SK-N-SH (cell line): Measurements from ENCODE around the gene GJD4. TPM values are rescaled to one million over a fixed set of nuclear protein-coding genes. Genes with fewer than 3 reads are reported as not detected.

Experiments
- CTCF ChIA-PET: fragments of 300-600, 350-600 bp; formaldehyde crosslinking; extraction: SDS; loops from one replicate; lab custom pipeline; 2021; lab: Yijun Ruan, JAX
- POLR2A ChIA-PET: fragments of 350-600 bp; sonication (Branson Sonifier 250); formaldehyde crosslinking; extraction: SDS; loops from one replicate; lab custom pipeline; 2020; ENCODE audit warnings: antibody characterized with exemption, inconsistent platforms; lab: Yijun Ruan, JAX
- DNase-seq: peaks from one replicate; pipeline ENCODE4 v3.0.0; 2012
- H2AFZ ChIP-seq: fragments of 200-600 bp; sonication (generic); 2 replicates; pipeline ENCODE4 v1.8.1; 2016; ENCODE audit warnings: antibody characterized with exemption, mild to moderate bottlenecking, low read depth
- H3F3A ChIP-seq: fragments of 200-600 bp; sonication (generic); replicated peaks from 2 replicates; pipeline ENCODE3; 2016; ENCODE audit warnings: antibody characterized with exemption, mild to moderate bottlenecking; ENCODE audit not compliant: insufficient read depth
- H3K27ac ChIP-seq, 2 experiments: fragments of 200-500 bp in 1 of 2; fragments of 200-600 bp in 1 of 2; sonication (Bioruptor generic) in 1 of 2; sonication (generic), shearing (Covaris generic) in 1 of 2; 2 replicates each; pipeline versions ENCODE4 v1.5.1 to v1.6.1; 2014 to 2016; ENCODE audit warnings: low read depth in 2 of 2, inconsistent platforms in 1 of 2, low read length in 1 of 2, mild to moderate bottlenecking in 1 of 2, mixed read lengths in 1 of 2
- H3K27me3 ChIP-seq: fragments of 200-600 bp; sonication (generic), shearing (Covaris generic); 2 replicates; pipeline ENCODE4 v1.6.1; 2016; ENCODE audit warnings: mixed run types; ENCODE audit not compliant: insufficient read depth
- H3K36me3 ChIP-seq, 2 experiments: fragments of 200-500 bp in 1 of 2; fragments of 200-600 bp in 1 of 2; sonication (Bioruptor generic) in 1 of 2; sonication (generic) in 1 of 2; replicated peaks in 1 of 2; 2 replicates each; pipeline versions ENCODE3 to v1.5.1; 2014 to 2016; ENCODE audit warnings: low read length in 1 of 2, mild to moderate bottlenecking in 1 of 2; ENCODE audit not compliant: insufficient read depth in 2 of 2, control insufficient read depth in 1 of 2
- H3K4me1 ChIP-seq, 2 experiments: fragments of 200-500 bp in 1 of 2; fragments of 200-600 bp in 1 of 2; sonication (Bioruptor generic) in 1 of 2; sonication (generic), shearing (Covaris generic) in 1 of 2; 2 replicates each; pipeline versions ENCODE4 v1.5.1 to v1.6.1; 2014 to 2016; ENCODE audit warnings: low read depth in 1 of 2, low read length in 1 of 2, mixed run types in 1 of 2; ENCODE audit not compliant: insufficient read depth in 2 of 2, control insufficient read depth in 1 of 2
- H3K4me2 ChIP-seq: fragments of 200-600 bp; sonication (generic), shearing (Covaris generic); 2 replicates; pipeline ENCODE4 v1.6.1; 2017; ENCODE audit warnings: mixed run types
- H3K4me3 ChIP-seq, 2 experiments: fragments of 200-500 bp in 1 of 2; fragments of 200-600 bp in 1 of 2; sonication (Bioruptor generic) in 1 of 2; sonication (generic), shearing (Covaris generic) in 1 of 2; 2 replicates each; pipeline versions ENCODE4 v1.5.1 to v1.8.1; 2014 to 2016; ENCODE audit warnings: low read depth in 2 of 2, inconsistent platforms in 1 of 2, low read length in 1 of 2, mild to moderate bottlenecking in 1 of 2, mixed read lengths in 1 of 2, moderate library complexity in 1 of 2
- H3K79me2 ChIP-seq: fragments of 200-600 bp; sonication (generic); 2 replicates; pipeline ENCODE4 v1.8.1; 2017; ENCODE audit warnings: mild to moderate bottlenecking; ENCODE audit not compliant: insufficient read depth
- H3K9ac ChIP-seq: fragments of 200-600 bp; sonication (generic); 2 replicates; pipeline ENCODE4 v1.6.1; 2017; ENCODE audit warnings: mixed run types
- H3K9me2 ChIP-seq: fragments of 200-600 bp; sonication (generic); 2 replicates; pipeline ENCODE4 v1.6.1; 2017; ENCODE audit warnings: mixed run types
- H3K9me3 ChIP-seq: fragments of 200-600 bp; sonication (generic); 2 replicates; pipeline ENCODE4 v1.6.1; 2017; ENCODE audit warnings: mixed run types, mild to moderate bottlenecking, moderate library complexity
- H4K20me1 ChIP-seq: fragments of 200-600 bp; sonication (generic); 2 replicates; pipeline ENCODE4 v1.6.1; 2017; ENCODE audit warnings: mild to moderate bottlenecking, mixed run types; ENCODE audit not compliant: insufficient read depth
- FOSL2 ChIP-seq: IDR thresholded peaks from 2 replicates; pipeline ENCODE4 v1.4.0; 2012; ENCODE audit warnings: low read depth, mild to moderate bottlenecking, moderate library complexity, borderline replicate concordance
- GATA2 ChIP-seq: sonication (generic); formaldehyde crosslinking; IDR thresholded peaks from 2 replicates; pipeline ENCODE4 v1.5.0; 2020; ENCODE audit warnings: mild to moderate bottlenecking, missing genetic modification reagents
- JUND ChIP-seq: IDR thresholded peaks from 2 replicates; pipeline ENCODE4 v1.4.0; 2012
- MEF2A ChIP-seq: IDR thresholded peaks from 2 replicates; pipeline ENCODE4 v1.4.0; 2012; ENCODE audit warnings: low read depth, borderline replicate concordance
- NFIC ChIP-seq: IDR thresholded peaks from 2 replicates; pipeline ENCODE4 v1.4.0; 2012; ENCODE audit warnings: borderline replicate concordance
- NRF1 ChIP-seq: IDR thresholded peaks from 2 replicates; pipeline ENCODE4 v1.6.1; 2012; ENCODE audit warnings: low read depth, mild to moderate bottlenecking, low read length
- RAD21 ChIP-seq: IDR thresholded peaks from 2 replicates; pipeline ENCODE4 v1.6.1; 2012; ENCODE audit warnings: mild to moderate bottlenecking, low read length
- RCOR1 ChIP-seq: fragments of 150-350 bp; IDR thresholded peaks from 2 replicates; pipeline ENCODE4 v1.6.1; 2017; ENCODE audit warnings: antibody characterized with exemption, low read length
- SIN3A ChIP-seq: IDR thresholded peaks from 2 replicates; pipeline ENCODE4 v1.6.1; 2012; ENCODE audit warnings: low read depth, mild to moderate bottlenecking, low read length, moderate library complexity, borderline replicate concordance
- SMC3 ChIP-seq: IDR thresholded peaks from 2 replicates; pipeline ENCODE4 v1.6.1; 2012; ENCODE audit warnings: low read depth, low read length, improper control_type of control experiment
- TAF1 ChIP-seq: IDR thresholded peaks from 2 replicates; pipeline ENCODE4 v1.6.1; 2012; ENCODE audit warnings: low read depth, mild to moderate bottlenecking, low read length, moderate library complexity, borderline replicate concordance
- TEAD4 ChIP-seq: IDR thresholded peaks from 2 replicates; pipeline ENCODE4 v1.4.0; 2012; ENCODE audit warnings: mild to moderate bottlenecking, borderline replicate concordance; ENCODE audit not compliant: insufficient read depth
- YY1 ChIP-seq: IDR thresholded peaks from 2 replicates; pipeline ENCODE4 v1.4.0; 2012; ENCODE audit warnings: low read depth, mild to moderate bottlenecking
- WGBS: methylation state at CpG from one replicate; pipeline ENCODE4 v1.1.6; 2017; ENCODE audit warnings: low lambda C conversion rate; 5-methylcytosine and 5-hydroxymethylcytosine counted together
- polyA plus RNA-seq, 3 experiments: library from polyadenylated mRNA; depleted of rRNA; stranded (reverse); fragments of >200 nt; gene quantifications; 2 replicates each; pipeline ENCODE4 v1.2.3, GENCODE V29; 2012
- TF ChIP-seq, protein P1 (sequence below): IDR thresholded peaks from 2 replicates; pipeline ENCODE4 v1.6.1; 2012; ENCODE audit warnings: mild to moderate bottlenecking, low read depth, low read length, moderate library complexity
- TF ChIP-seq, protein P2 (sequence below): IDR thresholded peaks from 2 replicates; pipeline ENCODE4 v1.4.0; 2012; ENCODE audit warnings: low read depth, borderline replicate concordance
- TF ChIP-seq, protein P3 (sequence below): fragments of 150-350 bp; IDR thresholded peaks from 2 replicates; pipeline ENCODE4 v1.6.1; 2017; ENCODE audit warnings: antibody characterized with exemption, low read length, low read depth, borderline replicate concordance

The GJD4 gene
- polyA plus RNA-seq, 1 of the 3 experiments (the other 2 are of a cell fraction) = not detected

DNA sequence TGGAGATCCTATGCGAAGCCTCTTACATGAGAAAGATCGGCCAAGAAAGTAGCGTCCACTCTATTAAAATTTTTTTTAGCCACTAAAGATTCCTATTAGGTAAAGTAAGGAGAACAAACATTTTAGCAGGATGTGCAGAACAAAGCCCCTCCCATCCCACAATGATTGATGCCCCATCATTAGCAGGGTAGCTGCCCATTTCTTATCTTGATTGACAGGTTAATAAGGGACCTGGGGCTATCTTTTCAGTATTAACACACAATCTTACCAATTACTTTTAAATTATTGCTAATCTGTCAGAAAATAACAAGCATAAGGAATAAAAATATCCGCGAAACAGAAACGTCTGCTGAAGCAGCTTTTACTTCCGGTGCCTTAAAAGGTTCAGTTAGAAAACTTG lies 31.8 kb downstream of the GJD4 start:
- DNase-seq = no peak
- H3F3A ChIP-seq = peaks cover 28% of the 10 kb centered on the region
- 85% methylated on average over 7 of the region's 7 CpGs for WGBS
- H3K36me3 ChIP-seq = peaks cover 0 to 11% of the 10 kb centered on the region in 2 experiments
- no peak overlapping the region for H3K4me3 ChIP-seq
- H3K4me2 ChIP-seq = no peak overlapping the region
- ChIA-PET CTCF (interaction anchor here (0.6 to 3.5 kb wide), 18 partner anchors 10 to 1626 kb away, joined by 3 to 55 read pairs (median 4); no protein-coding TSS in a partner anchor), POLR2A (no interaction called here)
- no peaks in the 10 kb centered on the region for H3K9me3 ChIP-seq
- TF ChIP-seq SMC3 (no peak), YY1 (no peak), TEAD4 (no peak), MEF2A (no peak), GATA2 (CRISPR knock-in tag) (no peak), RCOR1 (no peak), NFIC (no peak), TAF1 (no peak), FOSL2 (no peak), RAD21 (no peak), SIN3A (no peak), JUND (no peak), NRF1 (no peak)
- TF ChIP-seq, protein P1, sequence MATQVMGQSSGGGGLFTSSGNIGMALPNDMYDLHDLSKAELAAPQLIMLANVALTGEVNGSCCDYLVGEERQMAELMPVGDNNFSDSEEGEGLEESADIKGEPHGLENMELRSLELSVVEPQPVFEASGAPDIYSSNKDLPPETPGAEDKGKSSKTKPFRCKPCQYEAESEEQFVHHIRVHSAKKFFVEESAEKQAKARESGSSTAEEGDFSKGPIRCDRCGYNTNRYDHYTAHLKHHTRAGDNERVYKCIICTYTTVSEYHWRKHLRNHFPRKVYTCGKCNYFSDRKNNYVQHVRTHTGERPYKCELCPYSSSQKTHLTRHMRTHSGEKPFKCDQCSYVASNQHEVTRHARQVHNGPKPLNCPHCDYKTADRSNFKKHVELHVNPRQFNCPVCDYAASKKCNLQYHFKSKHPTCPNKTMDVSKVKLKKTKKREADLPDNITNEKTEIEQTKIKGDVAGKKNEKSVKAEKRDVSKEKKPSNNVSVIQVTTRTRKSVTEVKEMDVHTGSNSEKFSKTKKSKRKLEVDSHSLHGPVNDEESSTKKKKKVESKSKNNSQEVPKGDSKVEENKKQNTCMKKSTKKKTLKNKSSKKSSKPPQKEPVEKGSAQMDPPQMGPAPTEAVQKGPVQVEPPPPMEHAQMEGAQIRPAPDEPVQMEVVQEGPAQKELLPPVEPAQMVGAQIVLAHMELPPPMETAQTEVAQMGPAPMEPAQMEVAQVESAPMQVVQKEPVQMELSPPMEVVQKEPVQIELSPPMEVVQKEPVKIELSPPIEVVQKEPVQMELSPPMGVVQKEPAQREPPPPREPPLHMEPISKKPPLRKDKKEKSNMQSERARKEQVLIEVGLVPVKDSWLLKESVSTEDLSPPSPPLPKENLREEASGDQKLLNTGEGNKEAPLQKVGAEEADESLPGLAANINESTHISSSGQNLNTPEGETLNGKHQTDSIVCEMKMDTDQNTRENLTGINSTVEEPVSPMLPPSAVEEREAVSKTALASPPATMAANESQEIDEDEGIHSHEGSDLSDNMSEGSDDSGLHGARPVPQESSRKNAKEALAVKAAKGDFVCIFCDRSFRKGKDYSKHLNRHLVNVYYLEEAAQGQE = no peak
- TF ChIP-seq, protein P2, sequence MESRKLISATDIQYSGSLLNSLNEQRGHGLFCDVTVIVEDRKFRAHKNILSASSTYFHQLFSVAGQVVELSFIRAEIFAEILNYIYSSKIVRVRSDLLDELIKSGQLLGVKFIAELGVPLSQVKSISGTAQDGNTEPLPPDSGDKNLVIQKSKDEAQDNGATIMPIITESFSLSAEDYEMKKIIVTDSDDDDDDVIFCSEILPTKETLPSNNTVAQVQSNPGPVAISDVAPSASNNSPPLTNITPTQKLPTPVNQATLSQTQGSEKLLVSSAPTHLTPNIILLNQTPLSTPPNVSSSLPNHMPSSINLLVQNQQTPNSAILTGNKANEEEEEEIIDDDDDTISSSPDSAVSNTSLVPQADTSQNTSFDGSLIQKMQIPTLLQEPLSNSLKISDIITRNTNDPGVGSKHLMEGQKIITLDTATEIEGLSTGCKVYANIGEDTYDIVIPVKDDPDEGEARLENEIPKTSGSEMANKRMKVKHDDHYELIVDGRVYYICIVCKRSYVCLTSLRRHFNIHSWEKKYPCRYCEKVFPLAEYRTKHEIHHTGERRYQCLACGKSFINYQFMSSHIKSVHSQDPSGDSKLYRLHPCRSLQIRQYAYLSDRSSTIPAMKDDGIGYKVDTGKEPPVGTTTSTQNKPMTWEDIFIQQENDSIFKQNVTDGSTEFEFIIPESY = no peak
- TF ChIP-seq, protein P3, sequence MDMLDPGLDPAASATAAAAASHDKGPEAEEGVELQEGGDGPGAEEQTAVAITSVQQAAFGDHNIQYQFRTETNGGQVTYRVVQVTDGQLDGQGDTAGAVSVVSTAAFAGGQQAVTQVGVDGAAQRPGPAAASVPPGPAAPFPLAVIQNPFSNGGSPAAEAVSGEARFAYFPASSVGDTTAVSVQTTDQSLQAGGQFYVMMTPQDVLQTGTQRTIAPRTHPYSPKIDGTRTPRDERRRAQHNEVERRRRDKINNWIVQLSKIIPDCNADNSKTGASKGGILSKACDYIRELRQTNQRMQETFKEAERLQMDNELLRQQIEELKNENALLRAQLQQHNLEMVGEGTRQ = no peak
- peaks cover 30% of the 10 kb centered on the region for H4K20me1 ChIP-seq
- H3K27ac ChIP-seq = no peak overlapping the region
- peaks cover 7 to 16% of the 10 kb centered on the region in 2 experiments; a peak in 2 of 4 replicates for H3K4me1 ChIP-seq
- H3K9me2 ChIP-seq = no peaks in the 10 kb centered on the region
- H3K27me3 ChIP-seq = no peaks in the 10 kb centered on the region
- no peak overlapping the region for H3K9ac ChIP-seq
- peaks cover 24% of the 10 kb centered on the region for H3K79me2 ChIP-seq
- H2AFZ ChIP-seq = no peak overlapping the region
